Neural crest cell (in vitro differentiated cells): ENCODE results near the gene PYM1. TPM values are rescaled to one million over a fixed set of nuclear protein-coding genes. Genes with fewer than 3 reads are reported as not detected.

Experiments used
- DNase-seq: peaks from one replicate; pipeline ENCODE4 v3.0.0; 2021; ENCODE audit warnings: low read depth, mixed read lengths, low spot score
- H3K27ac Mint-ChIP-seq: one replicate; pipeline ENCODE4 v1.8.0; 2021; ENCODE audit warnings: mild to moderate bottlenecking, mixed read lengths; ENCODE audit not compliant: unreplicated experiment
- H3K27me3 Mint-ChIP-seq: 2 replicates; pipeline ENCODE4 v1.8.0; 2021; ENCODE audit warnings: low read depth, mild to moderate bottlenecking, mixed read lengths
- H3K36me3 Mint-ChIP-seq: 2 replicates; pipeline ENCODE4 v1.8.0; 2021; ENCODE audit warnings: low read depth, mild to moderate bottlenecking, mixed read lengths
- H3K4me1 Mint-ChIP-seq: 2 replicates; pipeline ENCODE4 v1.8.0; 2021; ENCODE audit warnings: mixed read lengths
- H3K4me3 Mint-ChIP-seq: one replicate; pipeline ENCODE4 v1.8.0; 2021; ENCODE audit warnings: mild to moderate bottlenecking, mixed read lengths
- H3K9me3 Mint-ChIP-seq: 2 replicates; pipeline ENCODE4 v1.8.0; 2021; ENCODE audit warnings: mixed read lengths
- CTCF ChIP-seq: fragments of 200-600 bp; sonication (generic); conservative IDR thresholded peaks from 2 replicates; pipeline ENCODE4 v1.5.0; 2021; ENCODE audit warnings: antibody characterized with exemption, mild to moderate bottlenecking
- total RNA-seq: library from RNA; stranded (reverse); gene quantifications from 2 replicates; pipeline ENCODE4 v1.2.1, GENCODE V29; 2021

Gene PYM1
- total RNA-seq, 1 donor from 2014 or later: 56.8 TPM

- H3K4me1 Mint-ChIP-seq: no peaks in the 10 kb centered on the region
- no peaks in the 10 kb centered on the region for H3K36me3 Mint-ChIP-seq
- H3K27ac Mint-ChIP-seq: no peak overlapping the region
- no peak for TF ChIP-seq CTCF
- H3K9me3 Mint-ChIP-seq: peaks cover 3% of the 10 kb centered on the region
- no peak for DNase-seq
- H3K27me3 Mint-ChIP-seq: no peaks in the 10 kb centered on the region
- no peak overlapping the region for H3K4me3 Mint-ChIP-seq
Observed at GRCh38 chr12:55862286-55862685, 65.4 kb downstream of the PYM1 start.

GRCh38 chr12:55861871-55862270 lies 65.8 kb downstream of the PYM1 start:
- Mint-ChIP-seq H3K4me3 (no peak overlapping the region), H3K36me3 (no peaks in the 10 kb centered on the region), H3K9me3 (peaks cover 3% of the 10 kb centered on the region), H3K27ac (no peak overlapping the region), H3K4me1 (no peaks in the 10 kb centered on the region), H3K27me3 (no peaks in the 10 kb centered on the region)
- no peak for TF ChIP-seq CTCF
- no peak for DNase-seq

- Mint-ChIP-seq H3K36me3 (no peaks in the 10 kb centered on the region), H3K9me3 (peaks cover 3% of the 10 kb centered on the region), H3K27me3 (no peaks in the 10 kb centered on the region), H3K4me1 (no peaks in the 10 kb centered on the region), H3K4me3 (no peak overlapping the region), H3K27ac (no peak overlapping the region)
- TF ChIP-seq CTCF: no peak
- DNase-seq: no peak
Observed at GRCh38 chr12:55861396-55861795, 66.3 kb downstream of the PYM1 start.

- Mint-ChIP-seq H3K27me3 (no peaks in the 10 kb centered on the region), H3K27ac (no peak overlapping the region), H3K9me3 (no peaks in the 10 kb centered on the region), H3K36me3 (no peaks in the 10 kb centered on the region), H3K4me1 (peaks cover 19% of the 10 kb centered on the region), H3K4me3 (no peak overlapping the region)
- no peak for TF ChIP-seq CTCF
- DNase-seq: no peak
Observed at GRCh38 chr12:55852740-55853139, 75.0 kb downstream of the PYM1 start.

Other genes starting within 250 kb of the PYM1 start
- 57.9 and 63.7 TPM in 2 replicates for gene ITGA7, start 220.0 kb downstream of the PYM1 start, total RNA-seq
- gene BLOC1S1, start 211.8 kb downstream of the PYM1 start, total RNA-seq: 105 and 111 TPM in 2 replicates
- 10.4 and 14.2 TPM in 2 replicates for gene RDH5, start 207.5 kb downstream of the PYM1 start, total RNA-seq
- gene CD63, start 198.9 kb downstream of the PYM1 start, total RNA-seq: 535 and 560 TPM in 2 replicates
- 66.6 and 67.0 TPM in 2 replicates for gene GDF11, start 184.8 kb downstream of the PYM1 start, total RNA-seq
- gene SARNP, start 110.2 kb downstream of the PYM1 start, total RNA-seq: 121 and 123 TPM in 2 replicates
- gene ORMDL2, start 109.9 kb downstream of the PYM1 start, total RNA-seq: 32.6 and 33.3 TPM in 2 replicates
- 35.3 and 40.3 TPM in 2 replicates for gene DNAJC14, start 98.3 kb downstream of the PYM1 start, total RNA-seq
- not detected in 2 replicates for gene MMP19, start 85.0 kb downstream of the PYM1 start, total RNA-seq
- 17.1 and 18.8 TPM in 2 replicates for gene DGKA, start 3.3 kb upstream of the PYM1 start, total RNA-seq
- gene PMEL, start 38.1 kb upstream of the PYM1 start, total RNA-seq: 36.9 and 39.9 TPM in 2 replicates
- gene CDK2, start 38.9 kb upstream of the PYM1 start, total RNA-seq: 125 TPM in 2 replicates
- 86.5 and 97.3 TPM in 2 replicates for gene RAB5B, start 46.2 kb upstream of the PYM1 start, total RNA-seq
- gene SUOX, start 69.4 kb upstream of the PYM1 start, total RNA-seq: 30.4 and 33.7 TPM in 2 replicates
- gene IKZF4, start 93.1 kb upstream of the PYM1 start, total RNA-seq: 42.3 and 45.5 TPM in 2 replicates
- gene RPS26, start 114.0 kb upstream of the PYM1 start, total RNA-seq: 32.3 and 43.1 TPM in 2 replicates
- gene ERBB3, start 152.3 kb upstream of the PYM1 start, total RNA-seq: 144 and 152 TPM in 2 replicates
- gene PA2G4, start 176.7 kb upstream of the PYM1 start, total RNA-seq: 201 and 213 TPM in 2 replicates
- gene RPL41, start 188.7 kb upstream of the PYM1 start, total RNA-seq: 4,478 and 4,582 TPM in 2 replicates
- gene ZC3H10, start 190.4 kb upstream of the PYM1 start, total RNA-seq: 19.1 and 19.3 TPM in 2 replicates
- 118 and 121 TPM in 2 replicates for gene ESYT1, start 200.4 kb upstream of the PYM1 start, total RNA-seq
- 178 and 189 TPM in 2 replicates for gene MYL6B, start 224.7 kb upstream of the PYM1 start, total RNA-seq
- 924 TPM in 2 replicates for gene MYL6, start 230.5 kb upstream of the PYM1 start, total RNA-seq